MM.1S (cell line): ENCODE measurements around the gene EXOSC1.
"Not testable (repeated sequence)": the region's sequence is repeated elsewhere in the genome, so short reads cannot be mapped to it uniquely, and the experiment has no call there.

Experiments
- DNase-seq: peaks from one replicate; pipeline ENCODE4 v3.0.0-alpha.2; 2015
- H2AFZ ChIP-seq: fragments of 300-600 bp; sonication (generic); 2 replicates; pipeline ENCODE4 v1.6.0; 2016; ENCODE audit warnings: antibody characterized with exemption, low read length
- H3F3A ChIP-seq: fragments of 300-600 bp; sonication (generic); 2 replicates; pipeline ENCODE4 v1.6.1; 2016; ENCODE audit warnings: mild to moderate bottlenecking, antibody characterized with exemption, low read length, moderate library complexity, mixed read lengths; ENCODE audit not compliant: insufficient read depth
- H3K27ac ChIP-seq: fragments of 300-600 bp; sonication (generic); 2 replicates; pipeline ENCODE4 v1.5.1; 2016; ENCODE audit warnings: mild to moderate bottlenecking, low read length
- H3K27me3 ChIP-seq: fragments of 300-600 bp; sonication (generic); replicated peaks from 2 replicates; pipeline ENCODE4 v1.6.0; 2016; ENCODE audit warnings: low read length; ENCODE audit not compliant: insufficient read depth
- H3K36me3 ChIP-seq: fragments of 300-600 bp; sonication (generic); replicated peaks from 2 replicates; pipeline ENCODE4 v1.6.1; 2016; ENCODE audit warnings: mild to moderate bottlenecking, low read length, mixed read lengths; ENCODE audit not compliant: insufficient read depth
- H3K4me1 ChIP-seq: fragments of 300-600 bp; sonication (generic); 2 replicates; pipeline ENCODE4 v1.6.1; 2016; ENCODE audit warnings: low read length, mixed read lengths
- H3K4me2 ChIP-seq: fragments of 300-600 bp; sonication (generic); 2 replicates; pipeline ENCODE4 v1.6.0; 2016; ENCODE audit warnings: low read depth, low read length
- H3K4me3 ChIP-seq: fragments of 300-600 bp; sonication (generic); 2 replicates; pipeline ENCODE4 v1.5.1; 2016; ENCODE audit warnings: low read length, mixed read lengths
- H3K79me2 ChIP-seq: fragments of 300-600 bp; sonication (generic); 2 replicates; pipeline ENCODE4 v1.6.1; 2016; ENCODE audit warnings: mixed run types, low read length, mixed read lengths
- H3K9ac ChIP-seq: fragments of 300-600 bp; sonication (generic); 2 replicates; pipeline ENCODE4 v1.6.1; 2016; ENCODE audit warnings: low read length, mixed read lengths
- H3K9me2 ChIP-seq: fragments of 300-600 bp; sonication (generic); replicated peaks from 2 replicates; pipeline ENCODE4 v1.6.1; 2016; ENCODE audit warnings: mild to moderate bottlenecking, low read length, mixed read lengths; ENCODE audit not compliant: insufficient read depth
- H3K9me3 ChIP-seq: fragments of 300-600 bp; sonication (generic); replicated peaks from 2 replicates; pipeline ENCODE4 v1.6.1; 2016; ENCODE audit warnings: mild to moderate bottlenecking, low read length, mixed read lengths; ENCODE audit not compliant: insufficient read depth
- H4K20me1 ChIP-seq: fragments of 300-600 bp; sonication (generic); 2 replicates; pipeline ENCODE4 v1.6.1; 2016; ENCODE audit warnings: mild to moderate bottlenecking, low read length, moderate library complexity, mixed read lengths; ENCODE audit not compliant: insufficient read depth
- CTCF ChIP-seq: fragments of 300-600 bp; sonication (generic); IDR thresholded peaks from 2 replicates; pipeline ENCODE4 v1.5.1; 2016; ENCODE audit warnings: antibody characterized with exemption, low read length, mixed read lengths
- EZH2 ChIP-seq: fragments of 300-600 bp; sonication (generic); optimal IDR thresholded peaks from 2 replicates; pipeline ENCODE3; 2017; ENCODE audit warnings: low read depth, mild to moderate bottlenecking, antibody characterized with exemption, low read length, mixed read lengths
- EZH2phosphoT487 ChIP-seq: fragments of 300-600 bp; sonication (generic); IDR thresholded peaks from 2 replicates; pipeline ENCODE4 v1.6.1; 2018; ENCODE audit warnings: antibody characterized with exemption, low read length

EXOSC1 gene

GRCh38 chr10:97426776-97427570, 18.8 kb downstream of the EXOSC1 start:
- peak; percentile 15 for DNase-seq
- Histone ChIP-seq H3K79me2 (peaks cover 54% of the 10 kb centered on the region), H3K27ac (peak overlapping the region; percentile 71; the same call in 1 of the 2 replicates), H3K4me2 (peak overlapping the region; percentile 87), H3K27me3 (no peaks in the 10 kb centered on the region), H2AFZ (0 out of 2 replicates have a peak overlapping the region, but pooled peaks have one; percentile 27), H3K9ac (peak overlapping the region; percentile 89), H3F3A (peaks cover 5% of the 10 kb centered on the region), H3K36me3 (peaks cover 6% of the 10 kb centered on the region; the same call in 1 of the 2 replicates), H4K20me1 (peaks cover 11% of the 10 kb centered on the region), H3K9me2 (no peaks in the 10 kb centered on the region), H3K9me3 (no peaks in the 10 kb centered on the region), H3K4me3 (peak overlapping the region; percentile 93), H3K4me1 (peaks cover 14% of the 10 kb centered on the region)
- TF ChIP-seq CTCF = no peak
- no peak for TF ChIP-seq EZH2
- no peak for TF ChIP-seq EZH2phosphoT487

- H3K9me2 ChIP-seq = no peaks in the 10 kb centered on the region
- no peaks in the 10 kb centered on the region for H3K9me3 ChIP-seq
- no peaks in the 10 kb centered on the region for H3K27me3 ChIP-seq
- no peak for TF ChIP-seq EZH2
- peak; percentile 54 for TF ChIP-seq CTCF
- H3K4me1 ChIP-seq = peaks cover 14% of the 10 kb centered on the region
- H4K20me1 ChIP-seq = peaks cover 11% of the 10 kb centered on the region
- peak within 1 kb of the TSS; percentile 83 for H2AFZ ChIP-seq
- H3K4me3 ChIP-seq = peak within 1 kb of the TSS; percentile 93
- peaks cover 50% of the 10 kb centered on the region for H3K79me2 ChIP-seq
- H3K4me2 ChIP-seq = peak within 1 kb of the TSS; percentile 91
- peaks cover 3% of the 10 kb centered on the region; the same call in 1 of the 2 replicates for H3F3A ChIP-seq
- peaks cover 4% of the 10 kb centered on the region; the same call in 1 of the 2 replicates for H3K36me3 ChIP-seq
- peak; percentile 95 for DNase-seq
- peak within 1 kb of the TSS; percentile 71; the same call in 1 of the 2 replicates for H3K27ac ChIP-seq
- peak within 1 kb of the TSS; percentile 89 for H3K9ac ChIP-seq
Measured at GRCh38 chr10:97425964-97426775, 19.6 kb downstream of the EXOSC1 start, which contains the start of gene PGAM1. TSS of gene PGAM1 (plus strand) at chr10:97426191. CDS start at chr10:97426308, 117 bp downstream.

- not testable (repeated sequence) for DNase-seq, H2AFZ ChIP-seq, H3K9me2 ChIP-seq, H3K4me3 ChIP-seq, H3F3A ChIP-seq, H3K27me3 ChIP-seq, H3K36me3 ChIP-seq, H3K9ac ChIP-seq, H3K9me3 ChIP-seq, H4K20me1 ChIP-seq, H3K27ac ChIP-seq, H3K4me2 ChIP-seq
- peaks cover 27% of the 10 kb centered on the region for H3K79me2 ChIP-seq
- H3K4me1 ChIP-seq = peaks cover 13% of the 10 kb centered on the region
Measured at GRCh38 chr10:97423757-97424098, 22.1 kb downstream of the EXOSC1 start.
